GM19372 (cell line): ENCODE data around the gene EIF3D.

Experiments
- ATAC-seq: cut with Tn5 transposase; IDR thresholded peaks from one replicate; pipeline ENCODE4 v1.9.1; 2021; ENCODE audit warnings: mild to moderate bottlenecking, low read depth, moderate library complexity; ENCODE audit not compliant: unreplicated experiment

Gene EIF3D

GRCh38 chr22:36510966-36511881 lies 17.7 kb downstream of the EIF3D start:
- ATAC-seq: no peak

GRCh38 chr22:36510384-36510783 lies 18.6 kb downstream of the EIF3D start:
- no peak for ATAC-seq

GRCh38 chr22:36507518-36508010 lies 21.4 kb downstream of the EIF3D start:
- ATAC-seq: no peak

GRCh38 chr22:36506637-36507517 lies 22.1 kb downstream of the EIF3D start, which contains the start of gene FOXRED2:
TSS of gene FOXRED2 (minus strand) at chr22:36507040. CDS start at chr22:36506422, 618 bp downstream.
- peak; percentile 83 for ATAC-seq

- ATAC-seq: no peak
These were observed 22.8 kb downstream of the EIF3D start for GRCh38 chr22:36505998-36506635.

- no peak for ATAC-seq
These were observed 30.9 kb downstream of the EIF3D start for GRCh38 chr22:36497910-36498665.

GRCh38 chr22:36493690-36494110 lies 35.3 kb downstream of the EIF3D start:
- no peak for ATAC-seq

GRCh38 chr22:36492109-36492508 lies 36.9 kb downstream of the EIF3D start:
- no peak for ATAC-seq

- ATAC-seq: no peak
These were observed 37.8 kb downstream of the EIF3D start for GRCh38 chr22:36491155-36491554.

GRCh38 chr22:36486619-36487384 lies 42.2 kb downstream of the EIF3D start:
- ATAC-seq: no peak

GRCh38 chr22:36481393-36482168 lies 47.4 kb downstream of the EIF3D start, which contains the start of gene TXN2:
TSS of gene TXN2 (minus strand) at chr22:36481640. CDS start at chr22:36480837, 803 bp downstream.
- ATAC-seq: peak; percentile 80

GRCh38 chr22:36480941-36481392 lies 48.0 kb downstream of the EIF3D start:
- ATAC-seq: no peak

GRCh38 chr22:36478966-36479365 lies 50.0 kb downstream of the EIF3D start:
- ATAC-seq: no peak

- ATAC-seq: no peak
These were observed 53.6 kb downstream of the EIF3D start for GRCh38 chr22:36475341-36475740.

GRCh38 chr22:36472689-36473088 lies 56.3 kb downstream of the EIF3D start:
- no peak for ATAC-seq

- no peak for ATAC-seq
These were observed 57.6 kb downstream of the EIF3D start for GRCh38 chr22:36471341-36471821.

- no peak for ATAC-seq
These were observed 58.0 kb downstream of the EIF3D start for GRCh38 chr22:36470994-36471331.
